ENCODE results near the gene KYNU.

Gene KYNU

GRCh38 chr2:142966284-142966683 is 88.8 kb downstream of the KYNU start:
- DNase-seq (ENCODE audit: low spot score): no peak

- DNase-seq (ENCODE audit: low spot score): no peak
Observed at GRCh38 chr2:142967060-142967459, 89.6 kb downstream of the KYNU start.

- DNase-seq (ENCODE audit: low spot score): no peak
Observed at GRCh38 chr2:142973160-142973821, 95.8 kb downstream of the KYNU start.

- no peak for DNase-seq (ENCODE audit: low spot score)
Observed at GRCh38 chr2:142973822-142974207, 96.4 kb downstream of the KYNU start.

GRCh38 chr2:142974288-142975024 is 97.0 kb downstream of the KYNU start:
- DNase-seq (ENCODE audit: low spot score): peak; percentile 4

- no peak for DNase-seq (ENCODE audit: low spot score)
Observed at GRCh38 chr2:142975239-142975638, 97.8 kb downstream of the KYNU start.

- DNase-seq (ENCODE audit: low spot score): peak; percentile 12
Observed at GRCh38 chr2:142980246-142981068, 103.0 kb downstream of the KYNU start.

GRCh38 chr2:142981069-142981378 is 103.6 kb downstream of the KYNU start:
- no peak for DNase-seq (ENCODE audit: low spot score)

GRCh38 chr2:142981756-142982155 is 104.3 kb downstream of the KYNU start:
- DNase-seq (ENCODE audit: low spot score): peak; percentile 10

GRCh38 chr2:142983174-142983573 is 105.7 kb downstream of the KYNU start:
- DNase-seq (ENCODE audit: low spot score): no peak

- no peak for DNase-seq (ENCODE audit: low spot score)
Observed at GRCh38 chr2:142984657-142985056, 107.2 kb downstream of the KYNU start.

- DNase-seq (ENCODE audit: low spot score): no peak
Observed at GRCh38 chr2:142987044-142987443, 109.6 kb downstream of the KYNU start.

- peak; percentile 34 for DNase-seq (ENCODE audit: low spot score)
Observed at GRCh38 chr2:142989273-142990204, 112.1 kb downstream of the KYNU start.

- DNase-seq (ENCODE audit: low spot score): no peak
Observed at GRCh38 chr2:142991295-142991694, 113.8 kb downstream of the KYNU start.

GRCh38 chr2:142992840-142993239 is 115.4 kb downstream of the KYNU start:
- no peak for DNase-seq (ENCODE audit: low spot score)

- DNase-seq (ENCODE audit: low spot score): no peak
Observed at GRCh38 chr2:142993771-142994170, 116.3 kb downstream of the KYNU start.

GRCh38 chr2:142994665-142995064 is 117.2 kb downstream of the KYNU start:
- DNase-seq (ENCODE audit: low spot score): no peak

GRCh38 chr2:142997231-142997630 is 119.8 kb downstream of the KYNU start:
- no peak for DNase-seq (ENCODE audit: low spot score)

- no peak for DNase-seq (ENCODE audit: low spot score)
Observed at GRCh38 chr2:143000599-143000998, 123.1 kb downstream of the KYNU start.

GRCh38 chr2:143001501-143001900 is 124.0 kb downstream of the KYNU start:
- DNase-seq (ENCODE audit: low spot score): no peak

GRCh38 chr2:143015656-143016055 is 138.2 kb downstream of the KYNU start:
- DNase-seq (ENCODE audit: low spot score): no peak
